Calu3 (cell line): Measurements from ENCODE around the gene ZCCHC3. TPM values are rescaled to one million over a fixed set of nuclear protein-coding genes. Genes with fewer than 3 reads are reported as not detected.

Experiments used
- BruUV-seq: library from RNA; stranded (reverse); fragments of 400-500 nt; replicated peaks from 2 replicates; lab custom pipeline; 2021; lab: Mats Ljungman, UMichigan
- CTCF ChIA-PET: fragments of 300-600 bp; sonication (Branson Sonifier 250); formaldehyde crosslinking; loops from one replicate; lab custom pipeline; 2022; ENCODE audit warnings: antibody characterized with exemption; lab: Charles Lee
- DNase-seq: peaks from one replicate; pipeline ENCODE4 v3.0.0; 2022
- H3K27ac Mint-ChIP-seq: one replicate; pipeline ENCODE4 v1.8.0; 2022; ENCODE audit warnings: mixed read lengths; ENCODE audit not compliant: unreplicated experiment
- H3K27me3 Mint-ChIP-seq: one replicate; pipeline ENCODE4 v1.8.0; 2022; ENCODE audit warnings: mixed read lengths; ENCODE audit not compliant: unreplicated experiment
- H3K36me3 Mint-ChIP-seq: one replicate; pipeline ENCODE4 v1.8.0; 2022; ENCODE audit warnings: mild to moderate bottlenecking, moderate library complexity, mixed read lengths; ENCODE audit not compliant: insufficient read depth, unreplicated experiment
- H3K4me1 Mint-ChIP-seq: one replicate; pipeline ENCODE4 v1.8.0; 2022; ENCODE audit warnings: mild to moderate bottlenecking, low read depth, mixed read lengths; ENCODE audit not compliant: unreplicated experiment
- H3K4me3 Mint-ChIP-seq: one replicate; pipeline ENCODE4 v1.8.0; 2022; ENCODE audit warnings: mild to moderate bottlenecking, low read depth, moderate library complexity, mixed read lengths; ENCODE audit not compliant: unreplicated experiment
- H3K9me3 Mint-ChIP-seq: one replicate; pipeline ENCODE4 v1.8.0; 2022; ENCODE audit warnings: low read depth, mixed read lengths; ENCODE audit not compliant: unreplicated experiment
- intact Hi-C: fragments of 100-400 bp; cut with micrococcal nuclease; formaldehyde crosslinking; loops from one replicate; pipeline ENCODE4 v1.10.0; 2022; ENCODE audit not compliant: unreplicated experiment
- total RNA-seq: library from RNA; stranded (reverse); gene quantifications from 2 replicates; pipeline ENCODE4 v1.2.3, GENCODE V29; 2022
- TF ChIP-seq, protein P1 (sequence below): fragments of 200-600 bp; IDR thresholded peaks from one replicate; pipeline ENCODE4 v1.8.0; 2022; ENCODE audit warnings: antibody characterized with exemption; ENCODE audit not compliant: unreplicated experiment

ZCCHC3 gene
- total RNA-seq, 1 experiment from 2014 or later = 10.9 TPM

GRCh38 chr20:311609-312008 lies 14.2 kb downstream of the ZCCHC3 start:
- Mint-ChIP-seq H3K4me1 (peaks cover 19% of the 10 kb centered on the region), H3K9me3 (peaks cover 2% of the 10 kb centered on the region), H3K27ac (no peak overlapping the region), H3K27me3 (no peaks in the 10 kb centered on the region), H3K4me3 (no peak overlapping the region), H3K36me3 (peaks cover 5% of the 10 kb centered on the region)
- TF ChIP-seq, protein P1, sequence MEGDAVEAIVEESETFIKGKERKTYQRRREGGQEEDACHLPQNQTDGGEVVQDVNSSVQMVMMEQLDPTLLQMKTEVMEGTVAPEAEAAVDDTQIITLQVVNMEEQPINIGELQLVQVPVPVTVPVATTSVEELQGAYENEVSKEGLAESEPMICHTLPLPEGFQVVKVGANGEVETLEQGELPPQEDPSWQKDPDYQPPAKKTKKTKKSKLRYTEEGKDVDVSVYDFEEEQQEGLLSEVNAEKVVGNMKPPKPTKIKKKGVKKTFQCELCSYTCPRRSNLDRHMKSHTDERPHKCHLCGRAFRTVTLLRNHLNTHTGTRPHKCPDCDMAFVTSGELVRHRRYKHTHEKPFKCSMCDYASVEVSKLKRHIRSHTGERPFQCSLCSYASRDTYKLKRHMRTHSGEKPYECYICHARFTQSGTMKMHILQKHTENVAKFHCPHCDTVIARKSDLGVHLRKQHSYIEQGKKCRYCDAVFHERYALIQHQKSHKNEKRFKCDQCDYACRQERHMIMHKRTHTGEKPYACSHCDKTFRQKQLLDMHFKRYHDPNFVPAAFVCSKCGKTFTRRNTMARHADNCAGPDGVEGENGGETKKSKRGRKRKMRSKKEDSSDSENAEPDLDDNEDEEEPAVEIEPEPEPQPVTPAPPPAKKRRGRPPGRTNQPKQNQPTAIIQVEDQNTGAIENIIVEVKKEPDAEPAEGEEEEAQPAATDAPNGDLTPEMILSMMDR = no peak
- CTCF ChIA-PET = no interaction called here
- intact Hi-C loops = no loop called here
- DNase-seq = no peak
- BruUV-seq = no TSS peak

DNA sequence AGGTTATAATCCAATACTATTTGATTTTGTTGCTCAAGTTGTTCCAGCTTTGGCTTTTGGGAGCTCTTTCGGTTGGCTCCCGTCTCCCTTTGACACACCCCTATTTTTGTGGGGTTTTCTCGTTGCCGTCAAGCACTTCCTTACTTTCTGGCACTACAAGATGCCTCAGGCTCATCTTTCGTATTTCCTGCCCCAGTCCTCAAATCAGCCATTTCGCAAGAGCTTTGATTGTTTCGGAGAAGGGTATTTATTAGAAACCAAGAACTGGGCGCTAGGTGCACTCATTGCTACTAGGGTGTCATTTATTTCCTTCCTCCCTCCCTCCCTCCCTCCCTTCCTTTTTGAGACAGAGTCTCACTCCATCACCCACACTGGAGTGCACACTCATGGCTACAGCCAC lies 14.7 kb downstream of the ZCCHC3 start:
- no TSS peak for BruUV-seq
- TF ChIP-seq, protein P1 = no peak
- Mint-ChIP-seq H3K4me1 (peaks cover 19% of the 10 kb centered on the region), H3K27ac (no peak overlapping the region), H3K27me3 (no peaks in the 10 kb centered on the region), H3K9me3 (peaks cover 2% of the 10 kb centered on the region), H3K4me3 (no peak overlapping the region), H3K36me3 (peaks cover 5% of the 10 kb centered on the region)
- CTCF ChIA-PET = interaction anchor here (0.6 kb wide), 1 partner anchor 53 kb away, joined by 3 read pairs; no protein-coding TSS in a partner anchor
- DNase-seq = no peak
- intact Hi-C loops = no loop called here

GRCh38 chr20:312866-313265 lies 15.5 kb downstream of the ZCCHC3 start:
- no TSS peak for BruUV-seq
- no peak overlapping the region for H3K4me3 Mint-ChIP-seq
- no peak for DNase-seq
- H3K27ac Mint-ChIP-seq = no peak overlapping the region
- H3K4me1 Mint-ChIP-seq = peaks cover 19% of the 10 kb centered on the region
- intact Hi-C loops = no loop called here
- H3K36me3 Mint-ChIP-seq = peaks cover 5% of the 10 kb centered on the region
- TF ChIP-seq, protein P1 = no peak
- CTCF ChIA-PET = no interaction called here
- peaks cover 2% of the 10 kb centered on the region for H3K9me3 Mint-ChIP-seq
- no peaks in the 10 kb centered on the region for H3K27me3 Mint-ChIP-seq

GRCh38 chr20:313402-313801 lies 16.0 kb downstream of the ZCCHC3 start:
- no peak for DNase-seq
- no peak overlapping the region for H3K27ac Mint-ChIP-seq
- BruUV-seq = no TSS peak
- H3K36me3 Mint-ChIP-seq = peaks cover 5% of the 10 kb centered on the region
- intact Hi-C loops = no loop called here
- peaks cover 14% of the 10 kb centered on the region for H3K4me1 Mint-ChIP-seq
- TF ChIP-seq, protein P1 = no peak
- H3K9me3 Mint-ChIP-seq = peaks cover 2% of the 10 kb centered on the region
- no peaks in the 10 kb centered on the region for H3K27me3 Mint-ChIP-seq
- H3K4me3 Mint-ChIP-seq = no peak overlapping the region
- CTCF ChIA-PET = no interaction called here
